ENCODE data around the gene CD99. TPM values are rescaled to one million over a fixed set of nuclear protein-coding genes. Genes with fewer than 3 reads are reported as not detected.
A peak's percentile ranks its signal among the peaks of the same experiment; 100 is the strongest.

The CD99 gene
- total and polyA plus RNA-seq, 2 donors (not counting 1 experiment from before 2014, with no cell fraction given), result 177 to 551 TPM

DNA sequence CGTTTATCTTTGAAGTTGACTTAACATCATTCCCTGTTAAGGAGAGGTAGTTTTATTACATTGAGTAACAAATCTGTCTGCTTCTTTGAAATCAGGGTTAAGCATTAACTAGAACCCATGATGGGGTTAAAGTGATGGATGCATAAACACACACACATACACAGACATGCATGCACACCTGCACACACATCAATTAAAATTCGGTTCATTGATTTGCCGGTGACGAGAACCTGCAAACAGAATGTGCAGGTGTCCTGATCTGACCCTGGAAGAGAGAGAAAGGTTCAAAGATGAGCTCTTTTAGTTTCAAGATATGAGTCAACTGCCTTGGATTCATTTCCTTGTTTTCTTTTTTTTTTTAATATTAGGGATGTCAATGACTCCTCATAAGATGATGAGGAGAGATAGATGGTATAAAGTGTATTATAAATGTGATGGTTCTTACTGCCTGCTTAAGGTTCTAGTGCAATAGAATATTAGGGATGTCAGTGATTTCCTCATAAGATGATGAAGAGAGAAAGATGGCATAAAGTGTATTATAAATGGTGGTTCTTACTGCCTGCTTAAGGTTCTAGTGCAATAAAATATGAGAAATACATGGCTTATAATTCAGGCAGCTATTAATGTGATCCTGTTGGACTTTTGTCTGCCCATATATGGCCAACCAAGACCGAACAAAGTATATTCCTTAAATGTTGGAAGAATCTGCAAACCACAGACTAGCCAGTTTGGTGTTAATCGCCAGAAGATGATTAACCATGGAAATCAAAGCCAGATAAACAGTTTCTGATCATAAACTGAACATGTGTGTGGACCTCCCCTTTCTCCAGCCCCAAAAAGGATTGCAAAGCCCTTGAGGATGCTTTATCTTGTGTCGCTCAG lies 14.1 kb upstream of the CD99 start:
- H4K20me1 ChIP-seq (ENCODE audit: control insufficient read depth, extremely low read depth, insufficient read depth, low read length), result no peaks in the 10 kb centered on the region
- H3K4me1 ChIP-seq (ENCODE audit: control insufficient read depth, extremely low read depth, insufficient read depth, low read length), result peaks cover 8% of the 10 kb centered on the region
- peak; percentile 51 to 73 for DNase-seq (ENCODE audit: low read depth in 2 of 2)
- H3K36me3 ChIP-seq (ENCODE audit: control insufficient read depth, insufficient read depth, low read length), result no peaks in the 10 kb centered on the region
- no peak overlapping the region for H2AFZ ChIP-seq (ENCODE audit: low read length)
- TF ChIP-seq EZH2 (IDR thresholded peaks at IDR 0.05; ENCODE audit: low read length, missing control alignments), result no peak
- TF ChIP-seq, protein P1, sequence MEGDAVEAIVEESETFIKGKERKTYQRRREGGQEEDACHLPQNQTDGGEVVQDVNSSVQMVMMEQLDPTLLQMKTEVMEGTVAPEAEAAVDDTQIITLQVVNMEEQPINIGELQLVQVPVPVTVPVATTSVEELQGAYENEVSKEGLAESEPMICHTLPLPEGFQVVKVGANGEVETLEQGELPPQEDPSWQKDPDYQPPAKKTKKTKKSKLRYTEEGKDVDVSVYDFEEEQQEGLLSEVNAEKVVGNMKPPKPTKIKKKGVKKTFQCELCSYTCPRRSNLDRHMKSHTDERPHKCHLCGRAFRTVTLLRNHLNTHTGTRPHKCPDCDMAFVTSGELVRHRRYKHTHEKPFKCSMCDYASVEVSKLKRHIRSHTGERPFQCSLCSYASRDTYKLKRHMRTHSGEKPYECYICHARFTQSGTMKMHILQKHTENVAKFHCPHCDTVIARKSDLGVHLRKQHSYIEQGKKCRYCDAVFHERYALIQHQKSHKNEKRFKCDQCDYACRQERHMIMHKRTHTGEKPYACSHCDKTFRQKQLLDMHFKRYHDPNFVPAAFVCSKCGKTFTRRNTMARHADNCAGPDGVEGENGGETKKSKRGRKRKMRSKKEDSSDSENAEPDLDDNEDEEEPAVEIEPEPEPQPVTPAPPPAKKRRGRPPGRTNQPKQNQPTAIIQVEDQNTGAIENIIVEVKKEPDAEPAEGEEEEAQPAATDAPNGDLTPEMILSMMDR (conservative IDR thresholded peaks at IDR 0.05 in 1 of 2, IDR thresholded peaks at IDR 0.05 in 1 of 2; ENCODE audit: low read depth in 1 of 2, low read length in 2 of 2), result no peak
- H3K27ac ChIP-seq (ENCODE audit: insufficient read depth, low read length), result peak overlapping the region; percentile 58
- no peaks in the 10 kb centered on the region for H3K27me3 ChIP-seq (ENCODE audit: control insufficient read depth, insufficient read depth, low read length)
- no peaks in the 10 kb centered on the region for H3K79me2 ChIP-seq (ENCODE audit: control insufficient read depth, insufficient read depth, low read length)
- H3K4me3 ChIP-seq (replicated peaks in 1 of 4; ENCODE audit: control extremely low read depth in 1 of 4, insufficient read depth in 1 of 4, low read depth in 3 of 4, low read length in 4 of 4), result peak overlapping the region in 2 of 4 experiments; percentile 15 to 33
- peak overlapping the region; percentile 42 for H3K4me2 ChIP-seq (ENCODE audit: extremely low read depth, insufficient read depth, low read length)
- H3K9ac ChIP-seq (ENCODE audit: insufficient read depth, low read length), result no peak overlapping the region
- H3K9me3 ChIP-seq (ENCODE audit: control insufficient read depth, insufficient read depth, low read depth, low read length), result no peaks in the 10 kb centered on the region

DNA sequence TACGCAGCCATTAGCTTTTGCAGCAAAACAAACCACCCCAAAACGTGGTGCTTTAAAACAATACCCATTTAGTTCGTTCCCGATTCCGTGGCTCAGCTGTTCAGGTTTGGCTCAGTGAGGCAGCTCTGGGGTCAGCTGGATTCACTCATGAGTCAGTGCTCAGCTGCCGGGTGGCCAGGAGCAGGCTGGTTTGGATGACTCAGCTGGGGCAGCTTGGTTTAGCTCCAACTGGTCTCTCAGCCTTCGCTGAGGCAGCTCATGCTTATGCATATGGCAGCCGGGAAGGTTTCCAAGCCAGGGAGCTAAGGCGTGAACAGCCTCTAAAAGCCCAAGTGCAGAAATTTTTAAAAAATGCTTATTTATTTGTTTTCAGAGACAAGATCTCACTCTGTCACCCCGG lies 13.3 kb upstream of the CD99 start:
- Histone ChIP-seq H3K4me1 (ENCODE audit: control insufficient read depth, extremely low read depth, insufficient read depth, low read length) (peaks cover 8% of the 10 kb centered on the region), H3K4me3 (replicated peaks in 1 of 4; ENCODE audit: control extremely low read depth in 1 of 4, insufficient read depth in 1 of 4, low read depth in 3 of 4, low read length in 4 of 4) (peak overlapping the region in 2 of 4 experiments; percentile 15 to 33), H3K36me3 (ENCODE audit: control insufficient read depth, insufficient read depth, low read length) (no peaks in the 10 kb centered on the region), H3K4me2 (ENCODE audit: extremely low read depth, insufficient read depth, low read length) (peak overlapping the region; percentile 42), H3K27ac (ENCODE audit: insufficient read depth, low read length) (peak overlapping the region; percentile 58), H3K9ac (ENCODE audit: insufficient read depth, low read length) (no peak overlapping the region), H3K79me2 (ENCODE audit: control insufficient read depth, insufficient read depth, low read length) (no peaks in the 10 kb centered on the region), H2AFZ (ENCODE audit: low read length) (no peak overlapping the region), H4K20me1 (ENCODE audit: control insufficient read depth, extremely low read depth, insufficient read depth, low read length) (no peaks in the 10 kb centered on the region), H3K27me3 (ENCODE audit: control insufficient read depth, insufficient read depth, low read length) (no peaks in the 10 kb centered on the region), H3K9me3 (ENCODE audit: control insufficient read depth, insufficient read depth, low read depth, low read length) (no peaks in the 10 kb centered on the region)
- TF ChIP-seq, protein P1 (conservative IDR thresholded peaks at IDR 0.05 in 1 of 2, IDR thresholded peaks at IDR 0.05 in 1 of 2; ENCODE audit: low read depth in 1 of 2, low read length in 2 of 2), result no peak
- TF ChIP-seq EZH2 (IDR thresholded peaks at IDR 0.05; ENCODE audit: low read length, missing control alignments), result no peak
- DNase-seq (ENCODE audit: low read depth in 2 of 2), result peak; percentile 98 to 99

DNA sequence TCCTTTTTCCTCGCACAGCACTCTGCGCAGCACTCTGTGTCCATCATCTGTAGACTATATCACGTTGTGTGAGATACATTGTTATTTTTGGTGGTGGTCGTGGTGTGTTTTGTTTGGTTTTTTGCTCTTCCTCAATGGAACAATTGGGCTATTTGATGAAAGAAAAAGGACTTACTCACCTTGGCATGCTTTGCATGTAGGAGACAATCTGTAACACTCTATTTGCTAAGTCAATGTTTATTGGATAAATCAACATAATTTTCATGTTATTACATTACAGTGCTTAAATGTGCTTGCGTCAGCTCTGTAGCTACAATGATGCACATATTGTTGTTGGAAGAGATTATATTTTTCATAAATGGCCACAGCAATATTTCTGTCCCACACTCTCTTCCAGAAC lies 12.5 kb upstream of the CD99 start:
- H3K27me3 ChIP-seq (ENCODE audit: control insufficient read depth, insufficient read depth, low read length), result no peaks in the 10 kb centered on the region
- H3K4me3 ChIP-seq (replicated peaks in 1 of 4; ENCODE audit: control extremely low read depth in 1 of 4, insufficient read depth in 1 of 4, low read depth in 3 of 4, low read length in 4 of 4), result no peak overlapping the region
- peaks cover 8% of the 10 kb centered on the region for H3K4me1 ChIP-seq (ENCODE audit: control insufficient read depth, extremely low read depth, insufficient read depth, low read length)
- H3K79me2 ChIP-seq (ENCODE audit: control insufficient read depth, insufficient read depth, low read length), result no peaks in the 10 kb centered on the region
- H3K9ac ChIP-seq (ENCODE audit: insufficient read depth, low read length), result no peak overlapping the region
- no peaks in the 10 kb centered on the region for H3K9me3 ChIP-seq (ENCODE audit: control insufficient read depth, insufficient read depth, low read depth, low read length)
- H3K27ac ChIP-seq (ENCODE audit: insufficient read depth, low read length), result no peak overlapping the region
- H3K4me2 ChIP-seq (ENCODE audit: extremely low read depth, insufficient read depth, low read length), result no peak overlapping the region
- no peak for DNase-seq (ENCODE audit: low read depth in 2 of 2)
- H2AFZ ChIP-seq (ENCODE audit: low read length), result no peak overlapping the region
- no peak for TF ChIP-seq EZH2 (IDR thresholded peaks at IDR 0.05; ENCODE audit: low read length, missing control alignments)
- TF ChIP-seq, protein P1 (conservative IDR thresholded peaks at IDR 0.05 in 1 of 2, IDR thresholded peaks at IDR 0.05 in 1 of 2; ENCODE audit: low read depth in 1 of 2, low read length in 2 of 2), result no peak
- H3K36me3 ChIP-seq (ENCODE audit: control insufficient read depth, insufficient read depth, low read length), result no peaks in the 10 kb centered on the region
- H4K20me1 ChIP-seq (ENCODE audit: control insufficient read depth, extremely low read depth, insufficient read depth, low read length), result no peaks in the 10 kb centered on the region

Measured in fibroblast of lung (primary cell).